DND-41 (cell line): ENCODE results near the gene CYP46A1.

Experiments used
- ATAC-seq: fragments of 200-7000 bp; cut with Tn5 transposase; 3 replicates; pipeline ENCODE4 v1.9.1; 2021; ENCODE audit warnings: low read depth; ENCODE audit not compliant: insufficient read depth
- DNase-seq: peaks from one replicate; pipeline ENCODE4 v3.0.0-alpha.2; 2020
- H2AFZ ChIP-seq: 2 replicates; pipeline ENCODE4 v1.6.0; 2012; ENCODE audit warnings: low read depth, low read length
- H3K27ac ChIP-seq: 2 replicates; pipeline ENCODE4 v1.5.1; 2012; ENCODE audit warnings: low read length, inconsistent platforms
- H3K27me3 ChIP-seq: fragments of 200-600 bp; sonication (generic); 2 replicates; pipeline ENCODE4 v1.6.0; 2012; ENCODE audit warnings: low read length, mild to moderate bottlenecking, inconsistent platforms; ENCODE audit not compliant: insufficient read depth, poor library complexity
- H3K36me3 ChIP-seq: 2 replicates; pipeline ENCODE4 v1.5.1; 2012; ENCODE audit warnings: low read length, inconsistent platforms; ENCODE audit not compliant: insufficient read depth
- H3K4me1 ChIP-seq: 2 replicates; pipeline ENCODE4 v1.5.1; 2012; ENCODE audit warnings: mild to moderate bottlenecking, low read length; ENCODE audit not compliant: insufficient read depth
- H3K4me2 ChIP-seq: 2 replicates; pipeline ENCODE4 v1.6.0; 2012; ENCODE audit warnings: mild to moderate bottlenecking, moderate library complexity, low read length, inconsistent platforms; ENCODE audit not compliant: insufficient read depth
- H3K4me3 ChIP-seq, 2 experiments: fragments of 200-600 bp in 1 of 2; shearing (Covaris generic) in 1 of 2; 2 replicates each; pipeline ENCODE4 v1.5.1; 2012 to 2016; ENCODE audit warnings: inconsistent platforms in 2 of 2, low read length in 2 of 2, mild to moderate bottlenecking in 2 of 2, low read depth in 1 of 2, moderate library complexity in 1 of 2
- H3K79me2 ChIP-seq: 2 replicates; pipeline ENCODE4 v1.6.0; 2012; ENCODE audit warnings: low read length, inconsistent platforms; ENCODE audit not compliant: insufficient read depth
- H3K9ac ChIP-seq: 2 replicates; pipeline ENCODE4 v1.6.0; 2012; ENCODE audit warnings: low read depth, mild to moderate bottlenecking, inconsistent platforms, low read length, moderate library complexity
- H3K9me3 ChIP-seq: 2 replicates; pipeline ENCODE4 v1.5.1; 2012; ENCODE audit warnings: low read length, moderate library complexity, mild to moderate bottlenecking, inconsistent platforms; ENCODE audit not compliant: insufficient read depth, severe bottlenecking
- H4K20me1 ChIP-seq: 2 replicates; pipeline ENCODE4 v1.6.0; 2012; ENCODE audit warnings: low read length; ENCODE audit not compliant: insufficient read depth
- EZH2 ChIP-seq: IDR thresholded peaks from 3 replicates; pipeline ENCODE4 v1.6.1; 2012; ENCODE audit warnings: borderline replicate concordance, low read depth, mild to moderate bottlenecking, moderate library complexity, low read length, inconsistent platforms; ENCODE audit not compliant: severe bottlenecking
- TF ChIP-seq, protein P1 (sequence below): IDR thresholded peaks from 2 replicates; pipeline ENCODE4 v1.5.1; 2012; ENCODE audit warnings: borderline replicate concordance, low read length, moderate library complexity, mild to moderate bottlenecking; ENCODE audit not compliant: poor library complexity, severe bottlenecking; ENCODE audit errors: extremely low read depth

The CYP46A1 gene

DNA sequence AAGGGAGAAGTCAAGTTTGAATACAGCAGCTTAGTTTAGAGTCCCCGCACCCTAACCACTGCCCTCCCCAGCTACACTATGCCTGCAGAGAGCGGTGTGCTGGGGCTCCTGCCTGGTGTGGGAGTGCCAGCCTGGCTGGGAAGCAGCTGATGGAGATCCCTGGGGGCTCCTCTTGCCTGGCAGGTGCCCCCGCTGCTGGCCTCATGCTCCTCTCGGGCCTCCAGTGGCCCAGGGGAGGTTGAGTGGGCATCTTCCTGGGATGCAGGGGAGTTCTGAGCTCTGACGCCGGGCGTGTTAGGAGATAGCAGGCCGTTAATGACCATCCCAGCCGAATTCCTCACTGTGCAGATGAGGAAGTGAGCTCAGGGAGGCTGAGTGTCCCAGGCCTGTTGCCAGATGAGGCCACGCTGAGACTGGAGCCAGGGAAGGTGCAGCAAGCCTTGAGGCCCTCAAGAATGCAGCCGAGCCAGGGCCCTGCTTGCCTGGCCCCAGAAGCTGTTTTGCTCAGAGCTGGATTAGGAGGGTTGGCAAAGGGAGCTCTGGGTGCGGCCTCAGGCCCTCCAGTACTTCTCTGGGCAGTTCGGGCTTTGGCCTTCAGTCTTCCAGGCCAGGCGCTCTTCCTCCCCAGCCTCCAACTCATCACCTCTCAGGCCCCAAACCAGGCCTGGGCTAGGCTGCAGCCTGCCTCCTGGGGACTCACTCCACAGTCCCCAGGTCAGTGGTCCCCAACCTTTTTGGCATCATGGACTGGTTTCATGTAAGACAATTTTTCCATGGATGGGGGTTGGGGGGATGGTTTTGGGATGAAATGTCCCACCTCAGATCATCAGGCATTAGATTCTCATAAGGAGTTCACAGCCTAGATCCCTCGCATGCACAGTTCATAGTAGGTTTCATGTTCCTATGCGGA lies 6.6 kb upstream of the CYP46A1 start:
- no peaks in the 10 kb centered on the region for H3K36me3 ChIP-seq
- H3K79me2 ChIP-seq = no peaks in the 10 kb centered on the region
- TF ChIP-seq, protein P1, sequence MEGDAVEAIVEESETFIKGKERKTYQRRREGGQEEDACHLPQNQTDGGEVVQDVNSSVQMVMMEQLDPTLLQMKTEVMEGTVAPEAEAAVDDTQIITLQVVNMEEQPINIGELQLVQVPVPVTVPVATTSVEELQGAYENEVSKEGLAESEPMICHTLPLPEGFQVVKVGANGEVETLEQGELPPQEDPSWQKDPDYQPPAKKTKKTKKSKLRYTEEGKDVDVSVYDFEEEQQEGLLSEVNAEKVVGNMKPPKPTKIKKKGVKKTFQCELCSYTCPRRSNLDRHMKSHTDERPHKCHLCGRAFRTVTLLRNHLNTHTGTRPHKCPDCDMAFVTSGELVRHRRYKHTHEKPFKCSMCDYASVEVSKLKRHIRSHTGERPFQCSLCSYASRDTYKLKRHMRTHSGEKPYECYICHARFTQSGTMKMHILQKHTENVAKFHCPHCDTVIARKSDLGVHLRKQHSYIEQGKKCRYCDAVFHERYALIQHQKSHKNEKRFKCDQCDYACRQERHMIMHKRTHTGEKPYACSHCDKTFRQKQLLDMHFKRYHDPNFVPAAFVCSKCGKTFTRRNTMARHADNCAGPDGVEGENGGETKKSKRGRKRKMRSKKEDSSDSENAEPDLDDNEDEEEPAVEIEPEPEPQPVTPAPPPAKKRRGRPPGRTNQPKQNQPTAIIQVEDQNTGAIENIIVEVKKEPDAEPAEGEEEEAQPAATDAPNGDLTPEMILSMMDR = no peak
- no peak for TF ChIP-seq EZH2
- H4K20me1 ChIP-seq = no peaks in the 10 kb centered on the region
- H3K4me3 ChIP-seq = no peak overlapping the region
- H3K27ac ChIP-seq = no peak overlapping the region
- no peak overlapping the region for H2AFZ ChIP-seq
- H3K9me3 ChIP-seq = peaks cover 7% of the 10 kb centered on the region
- DNase-seq (no peak), ATAC-seq (no peak)
- H3K27me3 ChIP-seq = no peaks in the 10 kb centered on the region
- no peak overlapping the region for H3K9ac ChIP-seq
- peaks cover under 1% of the 10 kb centered on the region; the same call in 1 of the 2 replicates for H3K4me1 ChIP-seq
- H3K4me2 ChIP-seq = no peak overlapping the region

DNA sequence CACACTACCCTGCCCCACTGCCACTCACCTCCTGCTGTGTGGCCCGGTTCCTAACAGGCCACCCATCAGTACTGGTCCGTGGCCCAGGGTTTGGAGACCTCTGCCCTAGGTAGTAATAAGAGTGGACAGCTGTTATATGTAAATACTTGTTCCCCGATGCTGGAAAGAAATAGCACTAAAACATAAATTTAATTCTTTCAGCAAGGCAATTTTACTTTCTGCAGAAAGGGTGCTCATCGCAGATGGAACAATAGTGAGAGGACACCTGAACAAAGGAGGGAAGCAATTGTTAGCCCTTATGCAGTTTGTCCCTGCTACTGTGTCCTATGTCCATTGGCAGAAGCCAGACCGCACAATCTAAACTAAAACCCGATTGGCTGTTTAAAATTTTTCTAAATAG lies 5.9 kb upstream of the CYP46A1 start:
- H2AFZ ChIP-seq = no peak overlapping the region
- peaks cover 7% of the 10 kb centered on the region for H3K9me3 ChIP-seq
- DNase-seq (no peak), ATAC-seq (no peak)
- no peak overlapping the region for H3K9ac ChIP-seq
- no peaks in the 10 kb centered on the region for H3K36me3 ChIP-seq
- no peak overlapping the region for H3K27ac ChIP-seq
- peaks cover 8% of the 10 kb centered on the region for H3K4me1 ChIP-seq
- no peak for TF ChIP-seq EZH2
- TF ChIP-seq, protein P1 = no peak
- no peaks in the 10 kb centered on the region for H3K27me3 ChIP-seq
- no peak overlapping the region for H3K4me3 ChIP-seq
- H4K20me1 ChIP-seq = no peaks in the 10 kb centered on the region
- no peaks in the 10 kb centered on the region for H3K79me2 ChIP-seq
- no peak overlapping the region for H3K4me2 ChIP-seq

DNA sequence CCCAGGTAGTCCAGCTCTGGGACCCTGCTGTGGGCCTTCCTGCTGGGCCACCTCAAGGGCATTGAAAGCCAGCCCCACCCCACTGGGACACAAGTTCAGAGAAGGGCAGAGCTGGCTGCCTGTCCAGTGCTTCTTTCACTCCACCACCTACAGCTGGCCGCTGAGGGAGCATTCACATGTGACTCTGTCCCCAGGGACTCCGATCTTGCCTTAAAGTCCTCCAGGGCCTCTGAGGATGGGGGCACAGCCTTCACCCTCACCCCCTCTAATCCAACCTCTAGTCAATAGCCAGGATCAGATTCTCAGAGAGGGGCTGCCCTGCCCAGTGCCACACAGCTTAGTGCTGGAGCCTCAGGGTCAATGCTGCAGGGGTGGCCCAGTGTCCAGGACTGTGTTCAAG lies 5.0 kb upstream of the CYP46A1 start:
- H3K79me2 ChIP-seq = no peaks in the 10 kb centered on the region
- DNase-seq (no peak), ATAC-seq (no peak)
- no peak overlapping the region for H3K4me2 ChIP-seq
- no peak overlapping the region for H3K4me3 ChIP-seq
- H3K27ac ChIP-seq = no peak overlapping the region
- H3K27me3 ChIP-seq = no peaks in the 10 kb centered on the region
- H3K36me3 ChIP-seq = no peaks in the 10 kb centered on the region
- H3K4me1 ChIP-seq = peaks cover 12% of the 10 kb centered on the region
- H2AFZ ChIP-seq = no peak overlapping the region
- peaks cover 7% of the 10 kb centered on the region for H3K9me3 ChIP-seq
- TF ChIP-seq, protein P1 = no peak
- TF ChIP-seq EZH2 = no peak
- no peak overlapping the region for H3K9ac ChIP-seq
- H4K20me1 ChIP-seq = no peaks in the 10 kb centered on the region
